ENCODE results near the gene TBC1D16.

GRCh38 chr17:80007939-80008338 lies 27.7 kb downstream of the TBC1D16 start:
- TF ChIP-seq POLR2A (IDR thresholded peaks at IDR 0.05) (no peak), CTCF (IDR thresholded peaks at IDR 0.05) (no peak)

Measured in lower leg skin (tissue), 3 donors.